Mucosa of rectum (tissue), 2 donors: ENCODE measurements around the gene RHOT2.

Experiments
- H3K27ac ChIP-seq, 2 donors: one replicate each; pipeline ENCODE4 v1.7.0; 2013; ENCODE audit warnings: inconsistent platforms in 2 of 2, low read depth in 2 of 2, low read length in 2 of 2
- H3K27me3 ChIP-seq, 2 donors: one replicate each; pipeline ENCODE4 v1.7.0; 2013; ENCODE audit warnings: low read length in 2 of 2; ENCODE audit not compliant: control insufficient read depth in 2 of 2, insufficient read depth in 2 of 2
- H3K36me3 ChIP-seq, 2 donors: one replicate each; pipeline ENCODE4 v1.7.0; 2013; ENCODE audit warnings: low read length in 2 of 2; ENCODE audit not compliant: control insufficient read depth in 2 of 2, insufficient read depth in 2 of 2
- H3K4me1 ChIP-seq, 2 donors: one replicate each; pipeline ENCODE4 v1.7.0; 2013; ENCODE audit warnings: low read length in 2 of 2, mild to moderate bottlenecking in 1 of 2; ENCODE audit not compliant: control insufficient read depth in 2 of 2, insufficient read depth in 2 of 2
- H3K4me3 ChIP-seq, 2 donors: one replicate each; pipeline ENCODE4 v1.7.0; 2013; ENCODE audit warnings: low read length in 2 of 2
- H3K9ac ChIP-seq, 2 donors: one replicate each; pipeline ENCODE4 v1.7.0; 2013; ENCODE audit warnings: low read length in 2 of 2, low read depth in 1 of 2, mild to moderate bottlenecking in 1 of 2
- H3K9me3 ChIP-seq, 2 donors: one replicate each; pipeline ENCODE4 v1.7.0; 2013; ENCODE audit warnings: low read length in 2 of 2; ENCODE audit not compliant: control insufficient read depth in 2 of 2
- donor health status: healthy.
- donor health status: Normal muscosa, but diverticular disease.

RHOT2 gene

GRCh38 chr16:715477-716199, 47.7 kb downstream of the RHOT2 start:
- H3K27ac ChIP-seq: no peak overlapping the region
- no peaks in the 10 kb centered on the region for H3K36me3 ChIP-seq
- peak overlapping the region in 1 of 2 donors; percentile 43 for H3K9ac ChIP-seq
- H3K9me3 ChIP-seq: no peaks in the 10 kb centered on the region
- H3K27me3 ChIP-seq: peaks cover 13 to 21% of the 10 kb centered on the region in 2 donors
- H3K4me1 ChIP-seq: peaks cover 36 to 39% of the 10 kb centered on the region in 2 donors
- H3K4me3 ChIP-seq: peak overlapping the region; percentile 48 to 61

- H3K36me3 ChIP-seq: no peaks in the 10 kb centered on the region
- no peak overlapping the region for H3K27ac ChIP-seq
- peak overlapping the region in 1 of 2 donors; percentile 20 for H3K9ac ChIP-seq
- peaks cover 38 to 41% of the 10 kb centered on the region in 2 donors for H3K4me1 ChIP-seq
- peak overlapping the region in 1 of 2 donors; percentile 37 for H3K4me3 ChIP-seq
- no peaks in the 10 kb centered on the region for H3K9me3 ChIP-seq
- peaks cover 11 to 15% of the 10 kb centered on the region in 2 donors for H3K27me3 ChIP-seq
These were observed 48.3 kb downstream of the RHOT2 start for GRCh38 chr16:716200-716568.

- no peak overlapping the region for H3K27ac ChIP-seq
- peaks cover 43 to 47% of the 10 kb centered on the region in 2 donors for H3K4me1 ChIP-seq
- H3K9me3 ChIP-seq: no peaks in the 10 kb centered on the region
- no peak overlapping the region for H3K9ac ChIP-seq
- H3K27me3 ChIP-seq: peaks cover 10 to 12% of the 10 kb centered on the region in 2 donors
- H3K4me3 ChIP-seq: no peak overlapping the region
- H3K36me3 ChIP-seq: no peaks in the 10 kb centered on the region
These were observed 48.9 kb downstream of the RHOT2 start for GRCh38 chr16:716768-717325.

- Histone ChIP-seq H3K27ac (no peak overlapping the region), H3K9me3 (no peaks in the 10 kb centered on the region), H3K27me3 (peaks cover 10 to 12% of the 10 kb centered on the region in 2 donors), H3K4me1 (peaks cover 44 to 47% of the 10 kb centered on the region in 2 donors), H3K36me3 (no peaks in the 10 kb centered on the region), H3K4me3 (no peak overlapping the region), H3K9ac (no peak overlapping the region)
These were observed 49.7 kb downstream of the RHOT2 start for GRCh38 chr16:717450-718245.

- H3K4me1 ChIP-seq: peaks cover 44 to 47% of the 10 kb centered on the region in 2 donors
- no peaks in the 10 kb centered on the region for H3K9me3 ChIP-seq
- no peaks in the 10 kb centered on the region for H3K36me3 ChIP-seq
- H3K9ac ChIP-seq: no peak overlapping the region
- H3K27me3 ChIP-seq: peaks cover 10 to 12% of the 10 kb centered on the region in 2 donors
- H3K4me3 ChIP-seq: peak overlapping the region in 1 of 2 donors; percentile 26
- H3K27ac ChIP-seq: no peak overlapping the region
These were observed 50.5 kb downstream of the RHOT2 start for GRCh38 chr16:718389-718788.

GRCh38 chr16:718922-719321, 51.0 kb downstream of the RHOT2 start:
- H3K9ac ChIP-seq: peak overlapping the region; percentile 10 to 52
- peak overlapping the region; percentile 53 to 67 for H3K27ac ChIP-seq
- H3K9me3 ChIP-seq: no peaks in the 10 kb centered on the region
- no peaks in the 10 kb centered on the region for H3K36me3 ChIP-seq
- H3K27me3 ChIP-seq: peaks cover 8 to 9% of the 10 kb centered on the region in 2 donors
- H3K4me3 ChIP-seq: peak overlapping the region; percentile 31 to 41
- H3K4me1 ChIP-seq: peaks cover 44 to 47% of the 10 kb centered on the region in 2 donors

GRCh38 chr16:719815-720446, 52.0 kb downstream of the RHOT2 start:
- Histone ChIP-seq H3K9ac (peak overlapping the region; percentile 66 to 80), H3K36me3 (no peaks in the 10 kb centered on the region), H3K27me3 (peaks cover 7 to 8% of the 10 kb centered on the region in 2 donors), H3K4me3 (peak overlapping the region; percentile 77 to 80), H3K27ac (peak overlapping the region; percentile 87 to 90), H3K4me1 (peaks cover 40 to 45% of the 10 kb centered on the region in 2 donors), H3K9me3 (no peaks in the 10 kb centered on the region)

- peak overlapping the region; percentile 66 to 80 for H3K9ac ChIP-seq
- H3K4me1 ChIP-seq: peaks cover 40 to 42% of the 10 kb centered on the region in 2 donors
- H3K9me3 ChIP-seq: no peaks in the 10 kb centered on the region
- H3K27me3 ChIP-seq: peaks cover 10 to 11% of the 10 kb centered on the region in 2 donors
- H3K36me3 ChIP-seq: no peaks in the 10 kb centered on the region
- peak overlapping the region; percentile 87 to 90 for H3K27ac ChIP-seq
- H3K4me3 ChIP-seq: peak overlapping the region; percentile 77 to 80
These were observed 52.6 kb downstream of the RHOT2 start for GRCh38 chr16:720447-720989.

GRCh38 chr16:720990-721764, 53.2 kb downstream of the RHOT2 start, which contains the start of gene ANTKMT:
Gene ANTKMT, plus strand, starts transcription at chr16:721146. Its CDS starts 129 bp downstream, at chr16:721275.
- H3K9me3 ChIP-seq: no peaks in the 10 kb centered on the region
- peak within 1 kb of the TSS; percentile 66 to 80 for H3K9ac ChIP-seq
- H3K4me3 ChIP-seq: peak within 1 kb of the TSS; percentile 77 to 80
- peaks cover 10 to 15% of the 10 kb centered on the region in 2 donors for H3K27me3 ChIP-seq
- H3K36me3 ChIP-seq: no peaks in the 10 kb centered on the region
- H3K4me1 ChIP-seq: peaks cover 35 to 41% of the 10 kb centered on the region in 2 donors
- peak within 1 kb of the TSS; percentile 87 to 90 for H3K27ac ChIP-seq
